OCI-LY3 (cell line): Measurements from ENCODE around the gene TUNAR.

Experiments
- H2AFZ ChIP-seq: fragments of 200-600, 300-600 bp; shearing (Covaris generic); 2 replicates; pipeline ENCODE4 v1.6.0; 2014; ENCODE audit warnings: antibody characterized with exemption, low read depth, low read length
- H3K27ac ChIP-seq: fragments of 200-600, 300-600 bp; sonication (generic); 2 replicates; pipeline ENCODE4 v1.5.1; 2014; ENCODE audit warnings: mild to moderate bottlenecking, low read length, moderate library complexity, mixed read lengths
- H3K27me3 ChIP-seq: fragments of 200-600, 300-600 bp; sonication (generic); 2 replicates; pipeline ENCODE4 v1.6.1; 2014; ENCODE audit warnings: low read depth, low read length, mixed read lengths
- H3K36me3 ChIP-seq: fragments of 200-600, 300-600 bp; sonication (generic); replicated peaks from 2 replicates; pipeline ENCODE3; 2014; ENCODE audit warnings: low read depth, low read length, mixed read lengths
- H3K4me1 ChIP-seq: fragments of 300-600, 200-600 bp; sonication (generic); 2 replicates; pipeline ENCODE4 v1.6.1; 2014; ENCODE audit warnings: low read length, mixed read lengths
- H3K4me2 ChIP-seq: fragments of 200-600, 300-600 bp; sonication (generic); 2 replicates; pipeline ENCODE4 v1.6.1; 2014; ENCODE audit warnings: low read length, mixed read lengths
- H3K4me3 ChIP-seq: fragments of 300-600, 200-600 bp; sonication (generic); 2 replicates; pipeline ENCODE4 v1.5.1; 2014; ENCODE audit warnings: antibody characterized with exemption, mild to moderate bottlenecking, low read length, moderate library complexity
- H3K79me2 ChIP-seq: fragments of 300-600, 200-600 bp; shearing (Covaris generic); 2 replicates; pipeline ENCODE4 v1.6.1; 2014; ENCODE audit warnings: mild to moderate bottlenecking, low read length, mixed read lengths
- H3K9ac ChIP-seq: fragments of 300-600, 200-600 bp; shearing (Covaris generic); 2 replicates; pipeline ENCODE4 v1.6.0; 2014; ENCODE audit warnings: mild to moderate bottlenecking, low read length, moderate library complexity
- H3K9me3 ChIP-seq: fragments of 200-600, 300-600 bp; shearing (Covaris generic); 2 replicates; pipeline ENCODE4 v1.6.1; 2014; ENCODE audit warnings: low read length, mixed read lengths; ENCODE audit not compliant: insufficient read depth
- H4K20me1 ChIP-seq: fragments of 200-600, 300-600 bp; sonication (generic); 2 replicates; pipeline ENCODE4 v1.6.1; 2016; ENCODE audit warnings: low read length, mixed read lengths; ENCODE audit not compliant: insufficient read depth
- CTCF ChIP-seq: fragments of 200-600, 300-600 bp; sonication (generic); IDR thresholded peaks from 2 replicates; pipeline ENCODE4 v1.5.1; 2014; ENCODE audit warnings: antibody characterized with exemption, low read length, low read depth
- EZH2phosphoT487 ChIP-seq: fragments of 200-600 bp; shearing (Covaris generic); IDR thresholded peaks from 2 replicates; pipeline ENCODE4 v1.6.1; 2018; ENCODE audit warnings: antibody characterized with exemption, mixed run types, low read depth

The TUNAR gene

GRCh38 chr14:95876761-95877538 lies at the start of gene TUNAR:
Gene TUNAR (plus strand): TSS chr14:95876832.
- Histone ChIP-seq H3K9me3 (no peaks in the 10 kb centered on the region), H3K79me2 (no peaks in the 10 kb centered on the region), H2AFZ (no peak within 1 kb of the TSS), H3K27me3 (peaks cover 26% of the 10 kb centered on the region), H3K4me2 (no peak within 1 kb of the TSS), H3K27ac (no peak within 1 kb of the TSS), H3K9ac (no peak within 1 kb of the TSS), H3K36me3 (no peaks in the 10 kb centered on the region), H4K20me1 (no peaks in the 10 kb centered on the region), H3K4me1 (no peaks in the 10 kb centered on the region), H3K4me3 (no peak within 1 kb of the TSS)
- no peak for TF ChIP-seq EZH2phosphoT487
- TF ChIP-seq CTCF = no peak

- Histone ChIP-seq H3K9ac (no peak overlapping the region), H3K27ac (no peak overlapping the region), H3K9me3 (no peaks in the 10 kb centered on the region), H3K79me2 (no peaks in the 10 kb centered on the region), H3K4me2 (no peak overlapping the region), H3K27me3 (peaks cover 29% of the 10 kb centered on the region), H2AFZ (no peak overlapping the region), H4K20me1 (no peaks in the 10 kb centered on the region), H3K4me3 (no peak overlapping the region), H3K36me3 (no peaks in the 10 kb centered on the region), H3K4me1 (no peaks in the 10 kb centered on the region)
- TF ChIP-seq CTCF = no peak
- no peak for TF ChIP-seq EZH2phosphoT487
Observed at GRCh38 chr14:95828649-95829265, 47.9 kb upstream of the TUNAR start.

DNA sequence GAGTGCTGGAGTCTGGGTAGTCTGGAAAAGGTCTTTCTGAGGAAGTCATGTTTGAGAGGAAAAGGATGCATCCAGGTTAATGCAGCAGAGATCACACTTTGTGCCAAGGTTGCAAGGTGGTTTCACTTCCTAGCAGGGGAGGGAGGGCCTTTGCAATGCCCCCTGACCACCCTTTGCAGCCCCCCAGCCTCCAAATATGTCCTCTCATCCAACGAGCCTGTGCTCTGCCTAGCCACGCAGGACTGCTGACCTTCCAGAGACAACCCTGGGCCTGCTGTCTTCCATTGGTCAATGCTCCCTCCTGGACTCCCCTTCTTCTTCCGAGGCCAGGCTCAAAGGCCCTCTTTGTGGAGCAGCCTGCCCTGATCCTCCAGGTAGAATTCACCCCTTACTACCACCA lies 47.3 kb upstream of the TUNAR start:
- no peak overlapping the region for H3K9ac ChIP-seq
- TF ChIP-seq CTCF (no peak), EZH2phosphoT487 (no peak)
- H3K4me1 ChIP-seq = no peaks in the 10 kb centered on the region
- no peak overlapping the region for H3K27ac ChIP-seq
- no peaks in the 10 kb centered on the region for H3K79me2 ChIP-seq
- H2AFZ ChIP-seq = no peak overlapping the region
- no peaks in the 10 kb centered on the region for H3K36me3 ChIP-seq
- peaks cover 29% of the 10 kb centered on the region for H3K27me3 ChIP-seq
- H4K20me1 ChIP-seq = no peaks in the 10 kb centered on the region
- H3K9me3 ChIP-seq = no peaks in the 10 kb centered on the region
- H3K4me2 ChIP-seq = no peak overlapping the region
- H3K4me3 ChIP-seq = no peak overlapping the region

DNA sequence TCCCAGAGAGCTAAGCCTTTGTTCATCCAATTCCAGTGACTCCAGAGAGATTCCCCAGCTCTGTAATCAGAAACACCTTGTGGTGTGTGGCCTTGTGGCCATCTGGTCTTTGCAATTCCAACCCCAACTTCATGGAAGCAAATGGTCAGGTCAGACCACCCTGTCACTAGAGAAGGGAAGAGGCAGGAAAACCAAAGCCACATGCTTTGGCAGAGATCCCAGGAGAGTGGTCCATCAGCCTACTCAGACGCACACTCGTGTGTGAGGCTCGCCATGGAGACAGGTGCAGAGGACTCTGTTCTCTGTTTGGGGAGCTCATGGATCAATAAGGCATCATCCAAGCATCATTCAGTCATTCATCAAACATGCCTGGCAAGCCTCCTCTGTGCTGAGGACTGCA lies 46.2 kb upstream of the TUNAR start:
- H3K9me3 ChIP-seq = no peaks in the 10 kb centered on the region
- no peaks in the 10 kb centered on the region for H4K20me1 ChIP-seq
- H3K4me2 ChIP-seq = no peak overlapping the region
- H3K4me3 ChIP-seq = no peak overlapping the region
- no peaks in the 10 kb centered on the region for H3K36me3 ChIP-seq
- peaks cover 29% of the 10 kb centered on the region for H3K27me3 ChIP-seq
- H2AFZ ChIP-seq = no peak overlapping the region
- 0 out of 2 replicates have a peak, but pooled peaks cover 3% of the 10 kb centered on the region for H3K4me1 ChIP-seq
- H3K9ac ChIP-seq = no peak overlapping the region
- no peak overlapping the region for H3K27ac ChIP-seq
- no peak for TF ChIP-seq EZH2phosphoT487
- TF ChIP-seq CTCF = no peak
- no peaks in the 10 kb centered on the region for H3K79me2 ChIP-seq
